DND-41 (cell line): Measurements from ENCODE around the gene DLGAP1.

Experiments used
- CTCF ChIP-seq: IDR thresholded peaks from 2 replicates; pipeline ENCODE4 v1.5.1; 2012; ENCODE audit warnings: borderline replicate concordance, low read length, moderate library complexity, mild to moderate bottlenecking; ENCODE audit not compliant: poor library complexity, severe bottlenecking; ENCODE audit errors: extremely low read depth
- EZH2 ChIP-seq: IDR thresholded peaks from 3 replicates; pipeline ENCODE4 v1.6.1; 2012; ENCODE audit warnings: borderline replicate concordance, low read depth, mild to moderate bottlenecking, moderate library complexity, low read length, inconsistent platforms; ENCODE audit not compliant: severe bottlenecking

- TF ChIP-seq CTCF (no peak), EZH2 (no peak)
These were observed 894.4 kb downstream of the DLGAP1 start for GRCh38 chr18:3560755-3561154.
